GM10266 (cell line): ENCODE measurements around the gene CFAP65.

Experiments
- DNase-seq: peaks from one replicate; pipeline ENCODE4 v3.0.0; 2012; ENCODE audit errors: extremely low spot score
- CTCF ChIP-seq: IDR thresholded peaks from 2 replicates; pipeline ENCODE4 v1.5.1; 2012; ENCODE audit warnings: mild to moderate bottlenecking, low read depth; ENCODE audit not compliant: control insufficient read depth, insufficient read depth; ENCODE audit errors: missing control alignments

The CFAP65 gene

GRCh38 chr2:219001100-219001576, 40.2 kb downstream of the CFAP65 start:
- DNase-seq, result peak; percentile 29
- no peak for TF ChIP-seq CTCF

- TF ChIP-seq CTCF, result no peak
- DNase-seq, result peak; percentile 43
Observed at GRCh38 chr2:219000569-219000960, 40.8 kb downstream of the CFAP65 start.

- peak; percentile 21 for DNase-seq
- no peak for TF ChIP-seq CTCF
Observed at GRCh38 chr2:218999881-219000568, 41.3 kb downstream of the CFAP65 start.

- DNase-seq, result peak; percentile 48
- TF ChIP-seq CTCF, result no peak
Observed at GRCh38 chr2:218999021-218999880, 42.1 kb downstream of the CFAP65 start.

GRCh38 chr2:218998414-218999002, 42.8 kb downstream of the CFAP65 start:
- no peak for TF ChIP-seq CTCF
- no peak for DNase-seq

GRCh38 chr2:218997731-218998130, 43.6 kb downstream of the CFAP65 start:
- peak; percentile 33 for DNase-seq
- no peak for TF ChIP-seq CTCF
